Hepatic stellate cell (primary cell): ENCODE measurements around the gene TSPY9.
"Not testable (repeated sequence)": the region's sequence is repeated elsewhere in the genome, so short reads cannot be mapped to it uniquely, and the experiment has no call there.

ENCODE experiments used
- DNase-seq: peaks from one replicate; pipeline ENCODE4 v3.0.0; 2011; ENCODE audit warnings: low spot score

Gene TSPY9

DNA sequence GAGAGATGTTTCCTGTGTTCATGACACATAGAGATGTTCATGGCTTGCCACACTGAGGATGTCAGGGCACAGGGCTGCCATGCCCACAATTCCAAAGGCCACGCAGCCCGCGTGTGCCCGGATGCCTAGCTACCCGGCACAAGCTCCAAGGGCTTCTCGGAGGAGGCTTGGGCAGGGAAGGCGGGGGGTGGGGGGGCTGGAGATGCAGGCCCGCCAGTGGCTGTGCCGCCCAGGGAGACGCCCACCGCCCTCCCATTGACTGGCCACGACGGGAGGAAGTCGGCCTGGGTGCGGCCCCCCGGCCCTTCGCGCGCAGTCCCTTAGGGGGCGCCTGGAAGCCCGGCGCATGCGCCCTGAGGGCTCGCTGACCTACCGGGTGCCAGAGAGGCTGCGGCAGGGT is at the start of gene TSPY9:
TSPY9 (plus strand) TSS at position 301 of the 400 bp plus-strand sequence; CDS start at position 347, 46 bp downstream.
- not testable (repeated sequence) for DNase-seq

GRCh38 chrY:9466655-9467054 is 20.4 kb upstream of the TSPY9 start, which contains the start of gene TSPY1:
Gene TSPY1 (plus strand): TSS chrY:9466955. CDS start chrY:9467001, 46 bp downstream.
- DNase-seq: not testable (repeated sequence)

DNA sequence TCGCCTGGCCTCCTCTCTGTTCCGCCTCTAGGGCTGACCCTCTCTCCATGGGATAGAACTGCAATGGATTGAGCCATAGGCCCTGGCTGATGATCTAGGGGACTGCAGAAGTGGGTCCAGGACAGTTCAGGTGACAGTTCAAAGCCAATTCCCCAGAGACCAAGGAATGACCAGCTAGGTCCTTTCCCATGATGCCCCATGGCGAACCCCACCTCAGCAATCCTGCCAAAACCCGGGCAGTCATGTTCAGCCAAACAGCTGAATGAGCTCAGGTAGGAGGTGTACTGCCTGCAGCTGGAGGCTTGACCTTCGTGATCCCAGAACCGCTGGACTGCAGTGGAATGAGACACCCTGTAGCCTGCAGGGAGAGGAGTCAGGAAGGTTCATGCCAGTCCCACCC is 17.3 kb downstream of the TSPY9 start:
- DNase-seq: not testable (repeated sequence)

DNA sequence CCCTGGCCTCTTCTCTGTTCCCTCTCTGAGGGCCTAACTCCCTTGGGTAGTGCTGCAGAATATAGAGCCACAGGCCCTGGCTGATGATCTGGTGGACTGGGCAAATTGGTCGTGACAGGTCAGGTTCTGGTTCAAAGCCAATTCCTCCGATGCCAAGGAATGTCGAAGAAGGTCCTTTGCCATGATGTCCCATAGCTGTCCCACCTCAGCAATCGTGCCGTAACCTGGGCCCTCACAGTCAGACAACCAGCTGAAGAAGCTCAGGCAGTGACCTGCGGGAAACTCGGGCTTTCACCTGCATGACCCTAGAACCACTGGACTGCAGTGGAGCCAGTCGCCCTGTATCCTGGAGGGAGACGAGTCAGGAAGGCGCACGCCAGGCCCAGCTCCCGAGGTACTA is 29.2 kb downstream of the TSPY9 start:
- DNase-seq: not testable (repeated sequence)

GRCh38 chrY:9527580-9527979 is 40.5 kb downstream of the TSPY9 start, which contains the start of gene TSPY10:
Gene TSPY10 (plus strand): TSS chrY:9527880. CDS start chrY:9527926, 46 bp downstream.
- DNase-seq: not testable (repeated sequence)
